Left ventricle myocardium superior (tissue), 1 donor: Measurements from ENCODE around the gene PIEZO1. TPM values are rescaled to one million over a fixed set of nuclear protein-coding genes. Genes with fewer than 3 reads are reported as not detected.
"Not testable (repeated sequence)": the region's sequence is repeated elsewhere in the genome, so short reads cannot be mapped to it uniquely, and the experiment has no call there.

Source experiments
- ATAC-seq: fragments of 200-7000 bp; cut with Tn5 transposase; one replicate; pipeline ENCODE4 v1.9.1; 2020; ENCODE audit warnings: mild to moderate bottlenecking, moderate library complexity
- DNase-seq: peaks from one replicate; pipeline ENCODE4 v3.0.0-alpha.2; 2020
- intact Hi-C: fragments of 100-400 bp; cut with micrococcal nuclease; formaldehyde crosslinking; loops from one replicate; pipeline ENCODE4 v1.11.0; 2022
- total RNA-seq: library from RNA; stranded (reverse); fragmentation: NEBNext Ultra II Directional; extraction: Animal tissue kit (Norgen Biotek cat#: 25700); gene quantifications from one replicate; pipeline ENCODE4 v1.2.1, GENCODE V29; 2021
- donor health status: DM: no; HTN: yes; CAD: no; lungs with severe emphysema.

The PIEZO1 gene
- total RNA-seq, 1 donor from 2014 or later = 19.1 TPM

DNA sequence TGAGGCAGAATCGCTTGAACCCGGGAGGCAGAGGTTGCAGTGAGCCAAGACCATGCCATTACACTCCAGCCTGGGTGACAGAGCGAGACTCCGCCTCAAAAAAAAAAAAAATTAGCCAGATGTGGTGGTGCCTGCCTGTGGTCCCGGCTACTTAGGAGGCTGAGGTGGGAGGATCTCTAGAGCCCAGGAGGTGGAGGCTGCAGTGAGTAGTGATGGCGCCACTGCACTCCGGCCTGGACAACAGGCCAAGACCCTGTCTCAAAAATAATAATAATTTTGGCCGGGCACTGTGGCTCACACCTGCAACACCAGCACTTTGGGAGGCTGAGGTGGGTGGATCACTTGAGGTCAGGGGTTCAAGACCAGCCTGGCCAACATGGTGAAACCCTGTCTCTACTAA, 3.7 kb upstream of the PIEZO1 start:
- DNase-seq, ATAC-seq, intact Hi-C loops: not testable (repeated sequence)

DNA sequence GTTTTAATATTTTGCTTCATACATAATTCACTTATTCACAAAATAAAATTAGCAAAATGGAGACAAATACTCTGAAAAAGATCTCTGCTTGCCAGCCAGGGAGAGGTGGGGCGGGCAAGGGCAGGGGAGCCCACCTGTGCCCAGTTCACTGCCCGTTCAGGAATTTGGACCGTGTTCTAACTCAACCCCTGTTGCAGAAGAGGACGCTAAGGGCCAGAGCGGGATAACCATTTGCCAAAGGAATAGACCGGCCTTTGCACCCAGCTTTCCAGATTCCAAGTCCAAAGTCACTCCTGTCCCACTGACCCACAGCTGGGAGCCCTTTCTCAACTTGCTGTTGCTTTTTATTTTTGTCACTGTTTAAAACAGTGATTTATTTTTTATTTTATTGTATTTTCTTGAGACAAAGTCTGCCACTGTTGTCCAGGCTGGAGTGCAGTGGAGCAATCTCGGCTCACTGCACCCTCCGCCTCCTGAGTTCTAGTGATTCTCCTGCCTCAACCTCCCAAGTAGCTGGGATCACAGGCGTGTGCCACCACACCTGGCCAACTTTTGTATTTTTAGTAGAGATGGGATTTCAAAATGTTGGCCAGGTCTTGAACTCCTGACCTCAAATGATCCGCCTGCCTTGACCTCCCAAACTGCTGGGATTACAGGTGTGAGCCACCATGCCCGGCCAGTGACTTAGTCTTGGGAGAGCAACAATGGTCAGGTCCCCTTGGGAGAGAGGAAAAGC, 2.7 kb upstream of the PIEZO1 start:
- intact Hi-C loops = no loop called here
- no peak for DNase-seq
- ATAC-seq = no peak

DNA sequence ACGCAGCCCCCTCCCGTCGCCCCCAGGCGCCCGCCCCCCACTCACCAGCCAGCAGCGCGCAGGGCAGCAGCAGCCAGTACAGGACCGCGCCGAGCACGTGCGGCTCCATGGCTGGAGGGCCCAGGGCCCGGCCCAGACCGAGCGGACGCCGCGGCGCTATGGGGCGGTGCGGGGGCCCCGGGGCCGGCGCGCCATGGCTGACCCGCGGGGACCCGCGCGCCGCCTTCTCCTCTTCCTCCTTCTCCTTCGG, 239 bp downstream of the PIEZO1 start:
- intact Hi-C loops = no loop called here
- DNase-seq (no peak), ATAC-seq (peak; percentile 35)

DNA sequence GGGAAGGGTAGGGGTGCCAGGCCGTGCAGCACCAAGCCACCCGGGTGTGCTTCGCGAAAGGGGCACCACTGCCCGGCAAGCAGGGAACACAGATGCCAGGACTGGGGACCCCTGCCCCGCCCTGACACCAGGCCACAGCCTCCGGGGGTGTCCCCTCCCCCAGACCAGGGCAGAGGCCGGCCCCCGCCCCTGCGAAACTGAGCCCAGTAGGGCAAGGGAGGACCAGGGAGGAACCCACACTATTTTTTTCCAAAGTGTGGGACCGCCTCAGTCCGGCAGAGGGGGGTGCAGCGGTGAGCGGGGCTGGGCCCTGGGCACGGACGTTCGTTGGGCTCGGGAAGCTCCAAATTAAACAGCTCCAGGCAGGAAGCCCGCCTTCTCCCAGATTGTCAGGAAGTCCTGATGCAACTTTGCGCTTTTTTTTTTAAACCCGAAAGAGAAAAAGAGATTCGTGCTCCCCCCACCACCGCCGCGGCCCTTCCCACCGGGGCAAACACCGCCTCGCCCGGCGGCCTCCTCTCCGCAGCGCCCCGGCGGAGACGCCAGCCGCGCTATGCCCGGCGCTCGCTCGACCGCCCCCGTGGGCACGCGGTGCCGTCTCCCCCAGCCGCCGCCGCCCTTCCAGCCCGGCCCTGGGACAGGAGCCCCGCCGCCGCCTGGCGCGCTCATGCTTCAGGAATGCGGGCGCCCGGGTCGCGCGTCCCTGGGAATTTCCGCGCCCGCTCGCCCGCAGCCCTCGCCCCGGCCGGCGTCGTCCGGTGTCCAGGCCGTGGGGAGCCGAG, 755 bp downstream of the PIEZO1 start:
- DNase-seq (peak; percentile 77), ATAC-seq (peak; percentile 69)
- intact Hi-C loops = no loop called here

DNA sequence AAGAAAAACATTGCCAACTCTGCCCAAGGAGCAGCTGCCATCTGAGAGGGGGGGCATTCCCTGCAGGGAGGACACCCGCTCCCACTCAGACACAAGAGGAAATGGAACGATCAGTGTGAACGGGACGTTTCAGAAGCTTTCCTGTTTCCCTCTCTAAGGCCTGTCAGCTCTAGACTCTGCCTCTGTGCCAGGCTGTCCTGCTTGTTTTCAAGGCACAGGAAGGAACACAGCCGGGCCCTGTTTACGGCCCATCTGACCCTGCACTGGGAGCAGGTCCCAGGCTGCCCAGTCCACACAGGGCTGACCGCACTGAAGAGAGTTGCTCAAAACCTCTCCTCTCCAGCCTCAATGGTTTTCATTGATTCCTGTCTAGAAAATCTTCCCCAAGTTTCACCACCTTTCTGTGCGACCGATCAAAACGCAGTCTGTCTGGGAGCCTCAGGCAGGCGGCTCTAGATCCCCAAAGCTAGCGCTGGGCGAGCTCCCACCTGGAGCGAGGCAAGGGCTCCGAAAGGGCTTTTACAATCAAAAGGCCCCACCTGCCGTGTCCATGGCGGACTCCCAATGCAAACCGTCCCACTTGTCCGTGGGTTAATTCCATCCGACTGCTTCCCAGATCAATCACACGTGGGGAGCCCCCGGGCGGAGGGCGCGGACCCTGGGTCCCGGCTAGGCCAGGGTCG, 1.5 kb downstream of the PIEZO1 start:
- ATAC-seq = peak; percentile 38
- intact Hi-C loops = no loop called here
- no peak for DNase-seq

DNA sequence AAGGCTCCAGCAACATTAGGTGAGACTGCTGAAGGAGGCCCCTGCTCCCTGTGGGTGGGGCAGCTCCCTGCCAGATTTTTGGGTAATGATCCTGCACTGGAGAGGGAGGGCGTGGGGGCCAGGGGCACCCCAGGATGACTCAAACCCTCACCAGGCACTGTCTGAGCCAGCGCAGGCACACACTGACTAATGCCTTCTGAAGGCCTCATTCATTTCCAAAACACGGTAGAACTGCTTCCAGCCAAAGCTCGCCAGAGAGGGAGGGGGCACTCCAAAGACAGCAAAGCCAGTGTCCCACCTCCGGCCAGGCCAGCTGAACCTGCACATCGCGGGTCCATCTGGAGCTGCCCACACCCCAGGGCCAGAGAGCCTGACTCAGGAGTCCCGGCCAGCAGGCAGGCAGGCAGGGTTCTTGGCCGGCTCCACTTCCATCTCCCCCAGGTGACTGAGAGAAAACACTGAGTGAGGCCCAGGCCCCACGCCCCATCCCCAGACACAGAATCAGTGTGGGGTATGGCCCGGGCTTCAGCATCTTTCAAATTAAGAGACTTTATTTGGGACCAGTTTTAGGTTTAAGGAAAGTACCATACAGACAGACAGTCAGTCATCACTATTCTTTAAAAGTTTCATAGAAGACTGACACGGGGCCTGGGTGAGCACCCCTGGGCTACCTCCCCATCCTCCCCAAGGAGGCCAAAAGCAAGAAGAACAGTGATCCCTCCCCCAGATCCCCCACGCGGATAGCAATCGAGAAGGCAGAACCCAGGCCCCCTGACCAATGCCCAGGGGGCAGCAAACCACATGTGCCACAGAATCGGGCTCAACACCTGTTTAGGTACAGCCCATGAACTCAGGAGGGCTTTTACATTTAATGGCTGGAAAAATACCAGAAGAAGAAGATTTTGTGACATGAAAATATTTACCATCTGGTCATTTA, 2.3 kb downstream of the PIEZO1 start:
- no peak for DNase-seq
- no peak for ATAC-seq
- intact Hi-C loops = no loop called here

GRCh38 chr16:88781140-88782077, 3.6 kb downstream of the PIEZO1 start:
- DNase-seq (peak; percentile 60), ATAC-seq (peak; percentile 9)
- intact Hi-C loops = no loop called here

DNA sequence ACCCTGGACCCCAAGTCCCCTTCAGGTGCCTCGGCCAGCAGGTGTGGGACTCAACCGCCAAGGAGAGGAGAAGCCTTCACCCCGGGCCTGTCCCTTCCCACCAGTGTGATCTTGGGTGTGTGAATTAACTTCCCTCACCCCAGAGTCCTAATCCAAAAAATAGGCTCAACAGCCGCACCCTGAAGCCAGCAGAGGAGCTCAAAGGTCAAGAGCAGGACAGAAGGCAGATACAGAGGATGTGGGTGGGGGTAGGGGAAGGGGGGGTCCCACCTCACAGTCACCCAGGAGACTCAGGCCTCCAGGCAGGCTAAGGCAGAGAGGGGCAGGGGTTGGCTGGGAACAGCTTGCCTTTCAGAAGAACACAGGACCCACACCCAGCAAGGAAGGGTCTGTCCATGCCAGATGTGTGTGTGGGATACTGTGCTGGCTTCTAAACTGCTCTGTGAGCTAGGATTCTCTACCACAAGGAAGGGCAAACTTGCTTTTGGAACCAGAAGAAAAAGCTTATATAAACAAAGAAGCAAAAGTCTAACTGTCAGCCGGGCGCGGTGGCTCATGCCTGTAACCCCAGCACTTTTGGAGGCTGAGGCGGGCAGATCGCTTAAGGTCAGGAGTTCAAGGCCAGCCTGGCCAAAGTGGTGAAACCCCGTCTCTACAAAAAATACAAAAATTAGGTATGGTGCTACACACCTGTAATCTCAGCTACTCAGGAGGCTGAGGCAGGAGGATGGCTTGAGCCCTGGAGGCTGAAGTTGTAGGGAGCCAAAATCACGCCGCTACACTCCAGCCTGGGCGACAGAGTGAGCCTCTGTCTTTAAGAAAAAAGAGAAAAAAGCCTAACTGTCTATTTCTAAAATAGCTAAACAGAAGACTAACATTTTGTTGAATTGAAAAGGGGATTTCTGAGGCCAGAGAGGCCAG, 4.6 kb downstream of the PIEZO1 start:
- intact Hi-C loops = no loop called here
- DNase-seq (no peak), ATAC-seq (no peak)

- intact Hi-C loops = no loop called here
- peak; percentile 40 for ATAC-seq
- DNase-seq = peak; percentile 75
Observed at GRCh38 chr16:88779406-88780141, 5.4 kb downstream of the PIEZO1 start.

- ATAC-seq = no peak
- no peak for DNase-seq
- intact Hi-C loops = no loop called here
Observed at GRCh38 chr16:88778541-88779065, 6.4 kb downstream of the PIEZO1 start.

DNA sequence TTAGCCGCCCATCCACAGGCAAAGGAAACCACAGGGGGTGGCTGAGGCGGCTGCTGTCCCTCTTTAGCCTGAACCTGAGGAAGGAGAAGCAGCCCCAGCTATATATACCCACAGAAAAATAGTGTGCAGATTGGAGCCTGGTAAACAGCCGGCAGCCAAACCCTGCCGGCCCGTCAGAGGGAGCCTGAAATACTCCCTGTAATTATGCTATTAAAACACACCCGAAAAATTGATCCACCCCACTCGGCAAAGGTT, 6.8 kb downstream of the PIEZO1 start:
- intact Hi-C loops = no loop called here
- DNase-seq = no peak
- ATAC-seq = no peak

DNA sequence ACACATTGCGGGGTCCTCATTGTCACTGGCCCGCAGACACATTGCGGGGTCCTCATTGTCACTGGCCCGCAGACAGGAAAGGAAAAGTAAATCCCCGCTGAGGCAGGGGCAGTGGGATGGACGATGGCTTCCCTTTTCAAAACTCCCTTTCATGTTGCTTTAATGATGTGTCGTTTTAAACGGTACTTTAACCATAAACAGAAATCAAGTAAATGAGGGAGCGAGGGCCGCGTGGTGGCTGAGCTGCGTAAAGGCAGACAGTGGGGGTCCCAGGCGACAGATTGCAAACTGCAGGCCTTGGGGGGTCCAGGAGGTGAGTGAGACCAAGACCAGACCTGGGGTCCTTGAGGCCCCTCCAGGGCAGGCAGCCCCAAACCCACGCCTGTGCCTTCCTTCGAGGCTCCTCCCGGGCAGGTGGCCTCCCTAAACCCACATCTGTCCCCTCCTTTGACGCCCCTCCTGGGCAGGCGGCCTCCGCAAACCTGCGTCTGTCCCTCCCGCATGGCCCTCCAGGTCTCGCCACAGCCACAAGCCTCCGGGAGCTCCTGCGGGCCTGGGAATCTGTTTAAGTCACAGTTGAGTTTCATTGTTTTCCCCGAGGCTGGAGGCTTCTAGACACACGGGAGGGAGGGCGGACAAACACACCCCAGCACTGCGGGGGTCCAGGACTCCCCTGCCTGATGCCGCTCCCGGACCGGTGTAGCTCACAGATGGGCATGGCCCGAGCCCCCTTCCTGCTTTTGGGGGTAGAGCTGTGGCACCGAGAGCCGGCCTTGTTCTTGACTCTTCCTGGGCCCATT, 7.3 kb downstream of the PIEZO1 start:
- intact Hi-C loops = no loop called here

DNA sequence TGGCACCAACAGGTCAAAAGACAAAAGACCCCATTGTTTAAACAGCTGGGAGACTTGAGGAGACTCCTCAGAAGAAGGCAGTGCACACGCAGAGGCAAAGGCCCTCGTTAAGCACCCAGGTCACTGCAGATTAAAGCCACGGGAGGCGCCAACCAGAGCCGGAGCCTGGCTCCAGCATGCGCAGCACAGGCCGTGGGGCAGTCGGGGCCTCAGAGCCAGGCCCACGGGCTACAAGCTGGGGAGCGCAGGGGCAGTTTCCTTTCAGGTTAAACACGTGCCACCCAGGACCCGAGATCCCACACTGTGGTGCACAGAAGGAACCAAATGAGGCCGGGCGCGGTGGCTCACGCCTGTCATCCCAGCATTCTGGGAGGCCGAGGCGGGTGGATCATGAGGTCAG, 9.2 kb downstream of the PIEZO1 start:
- no peak for ATAC-seq
- intact Hi-C loops = no loop called here
- no peak for DNase-seq

More for the DNA sequence above, 7.3 kb downstream of the PIEZO1 start:
- DNase-seq (no peak), ATAC-seq (no peak)

DNA sequence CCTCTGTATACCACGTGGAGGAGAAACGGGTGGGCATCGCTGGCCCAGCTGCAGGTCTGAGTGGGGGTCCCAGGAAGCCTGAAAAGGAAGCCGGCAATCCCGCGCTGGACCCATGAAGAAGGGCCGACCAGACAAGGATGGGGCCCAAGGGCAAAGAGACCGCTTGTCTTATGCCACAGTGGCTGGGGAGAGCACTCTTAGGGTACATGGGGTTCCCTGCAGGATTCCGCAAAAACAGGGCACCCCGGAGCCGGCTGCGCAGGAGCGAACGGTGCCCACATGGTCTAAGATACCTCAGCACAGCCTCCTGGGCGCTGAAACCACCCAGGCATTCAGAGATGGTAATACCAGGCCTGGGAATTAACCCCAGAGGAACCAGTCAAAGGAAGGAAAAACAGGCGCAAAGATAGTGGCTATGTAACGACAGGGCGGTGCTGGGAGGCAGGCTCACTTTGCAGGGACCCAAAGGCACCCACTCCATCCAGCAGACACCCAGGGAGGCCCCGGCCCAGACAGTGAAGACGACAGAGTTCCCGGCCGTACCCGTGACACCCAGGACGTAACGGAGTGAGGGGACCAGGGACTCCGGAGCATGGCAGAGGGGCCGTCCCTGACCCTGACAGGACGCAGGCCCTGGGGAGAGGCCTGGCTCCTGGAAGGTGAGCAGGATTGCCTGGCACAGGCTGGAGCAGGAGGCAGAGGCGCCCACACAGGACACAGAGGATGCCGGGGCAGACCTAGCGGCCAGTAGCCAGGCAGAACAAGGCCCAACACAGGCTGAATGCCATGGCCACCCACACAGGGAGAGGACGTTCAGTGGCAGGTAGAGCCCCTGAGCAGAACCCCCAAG, 10.3 kb downstream of the PIEZO1 start:
- DNase-seq = no peak
- intact Hi-C loops = no loop called here

GRCh38 chr16:88773812-88774291, 11.2 kb downstream of the PIEZO1 start:
- intact Hi-C loops = no loop called here
- peak; percentile 48 for ATAC-seq
- peak; percentile 77 for DNase-seq

More for the DNA sequence above, 10.3 kb downstream of the PIEZO1 start:
- ATAC-seq = no peak
